Keratinocyte (primary cell): ENCODE results near the gene RPTN.

Source experiments
- EZH2 ChIP-seq: IDR thresholded peaks from one replicate; pipeline ENCODE4 v1.6.1; 2012; ENCODE audit warnings: inconsistent platforms, mild to moderate bottlenecking, low read length, moderate library complexity
- TF ChIP-seq, protein P1 (sequence below), 3 experiments: IDR thresholded peaks in 1 of 3; conservative IDR thresholded peaks in 1 of 3; optimal IDR thresholded peaks in 1 of 3; 2 replicates in 2 of 3; 3 replicates in 1 of 3; pipeline versions ENCODE3 to v1.5.1; 2011; ENCODE audit warnings: low read length in 3 of 3, mild to moderate bottlenecking in 3 of 3, moderate library complexity in 2 of 3, control low read depth in 1 of 3, inconsistent platforms in 1 of 3; ENCODE audit not compliant: insufficient read depth in 2 of 3; ENCODE audit errors: extremely low read depth in 1 of 3

DNA sequence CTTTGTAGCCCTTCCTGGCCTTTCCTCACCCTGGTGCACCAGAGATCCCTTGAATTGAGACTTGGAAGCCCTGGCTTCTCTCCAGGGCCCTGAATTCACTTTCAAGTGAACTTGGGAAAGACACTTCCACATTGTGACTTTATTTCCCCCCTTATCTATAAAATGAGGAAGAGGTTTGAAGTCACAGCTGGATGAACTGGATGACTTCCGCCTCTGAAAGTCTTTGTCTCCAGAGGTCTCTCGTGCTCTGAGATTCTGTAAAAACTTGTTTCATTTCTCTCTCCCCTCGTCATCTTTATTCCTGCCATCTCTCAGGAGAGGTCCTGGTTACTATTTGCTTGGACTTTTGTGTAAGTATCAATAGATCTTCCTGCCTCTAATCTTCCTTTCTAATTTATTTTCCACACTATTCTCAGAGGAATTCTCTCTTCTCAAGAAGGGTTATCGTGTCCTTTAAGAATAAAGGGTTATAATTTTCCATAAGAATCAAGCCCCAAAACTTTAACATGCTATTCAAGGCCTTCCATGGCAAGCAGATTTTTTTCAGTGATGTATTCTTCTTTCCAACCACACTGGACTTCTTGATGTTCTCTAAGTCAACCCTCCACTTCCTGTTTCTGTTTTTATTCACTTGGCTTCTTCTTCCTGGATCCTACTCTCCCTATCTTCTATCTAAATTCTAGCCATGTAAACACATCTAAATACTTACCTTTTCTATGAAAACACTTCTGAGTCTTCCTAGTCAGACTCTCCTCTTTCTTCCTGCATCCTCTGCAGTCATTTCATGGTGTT, 6.5 kb upstream of the RPTN start:
- TF ChIP-seq, protein P1, sequence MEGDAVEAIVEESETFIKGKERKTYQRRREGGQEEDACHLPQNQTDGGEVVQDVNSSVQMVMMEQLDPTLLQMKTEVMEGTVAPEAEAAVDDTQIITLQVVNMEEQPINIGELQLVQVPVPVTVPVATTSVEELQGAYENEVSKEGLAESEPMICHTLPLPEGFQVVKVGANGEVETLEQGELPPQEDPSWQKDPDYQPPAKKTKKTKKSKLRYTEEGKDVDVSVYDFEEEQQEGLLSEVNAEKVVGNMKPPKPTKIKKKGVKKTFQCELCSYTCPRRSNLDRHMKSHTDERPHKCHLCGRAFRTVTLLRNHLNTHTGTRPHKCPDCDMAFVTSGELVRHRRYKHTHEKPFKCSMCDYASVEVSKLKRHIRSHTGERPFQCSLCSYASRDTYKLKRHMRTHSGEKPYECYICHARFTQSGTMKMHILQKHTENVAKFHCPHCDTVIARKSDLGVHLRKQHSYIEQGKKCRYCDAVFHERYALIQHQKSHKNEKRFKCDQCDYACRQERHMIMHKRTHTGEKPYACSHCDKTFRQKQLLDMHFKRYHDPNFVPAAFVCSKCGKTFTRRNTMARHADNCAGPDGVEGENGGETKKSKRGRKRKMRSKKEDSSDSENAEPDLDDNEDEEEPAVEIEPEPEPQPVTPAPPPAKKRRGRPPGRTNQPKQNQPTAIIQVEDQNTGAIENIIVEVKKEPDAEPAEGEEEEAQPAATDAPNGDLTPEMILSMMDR (optimal IDR thresholded peaks at IDR 0.05 in 1 of 3, IDR thresholded peaks at IDR 0.05 in 1 of 3, conservative IDR thresholded peaks at IDR 0.05 in 1 of 3; ENCODE audit: extremely low read depth in 1 of 3, insufficient read depth in 2 of 3, low read length in 3 of 3): no peak
- TF ChIP-seq EZH2: no peak
